ENCODE measurements around the gene P3H2.

The P3H2 gene

DNA sequence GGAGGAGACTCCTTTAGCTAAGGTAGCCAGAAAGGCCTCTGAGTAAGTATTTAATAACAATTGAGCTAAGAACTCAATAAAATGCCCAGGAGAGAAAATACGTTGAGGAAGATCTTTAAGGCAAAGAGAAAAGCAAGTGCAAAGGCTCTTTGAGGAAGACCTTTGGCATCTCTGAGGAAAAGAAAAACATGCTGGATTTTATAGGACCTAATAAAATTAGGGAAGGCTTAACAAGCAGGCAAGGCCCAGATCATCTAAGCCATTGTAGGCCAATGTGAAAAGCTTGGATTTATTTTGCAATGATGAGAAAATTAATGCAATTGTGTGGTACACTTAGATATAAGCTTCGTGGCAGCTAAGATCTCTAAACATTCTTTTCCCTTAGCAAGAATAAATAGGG lies 75.7 kb downstream of the P3H2 start:
- DNase-seq: no peak

DNA sequence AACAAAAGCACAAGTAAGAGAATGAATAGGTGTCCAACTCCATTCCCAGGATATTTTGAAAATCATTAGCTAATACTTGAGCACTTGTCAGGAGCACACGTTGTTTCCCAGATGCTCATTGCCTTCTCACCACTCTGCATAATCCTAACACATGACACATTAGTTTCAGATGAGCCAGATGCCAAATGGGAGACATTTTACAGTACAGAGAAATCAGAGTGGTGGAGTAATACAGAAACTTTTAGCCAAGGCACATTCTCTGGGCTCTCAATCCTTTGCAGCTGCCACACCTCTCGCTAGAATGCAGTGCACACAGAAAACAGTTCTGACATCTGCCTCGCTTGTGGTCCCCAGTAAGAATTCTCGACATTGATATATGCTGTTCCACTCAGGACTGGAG lies 76.6 kb downstream of the P3H2 start:
- no peak for DNase-seq

DNA sequence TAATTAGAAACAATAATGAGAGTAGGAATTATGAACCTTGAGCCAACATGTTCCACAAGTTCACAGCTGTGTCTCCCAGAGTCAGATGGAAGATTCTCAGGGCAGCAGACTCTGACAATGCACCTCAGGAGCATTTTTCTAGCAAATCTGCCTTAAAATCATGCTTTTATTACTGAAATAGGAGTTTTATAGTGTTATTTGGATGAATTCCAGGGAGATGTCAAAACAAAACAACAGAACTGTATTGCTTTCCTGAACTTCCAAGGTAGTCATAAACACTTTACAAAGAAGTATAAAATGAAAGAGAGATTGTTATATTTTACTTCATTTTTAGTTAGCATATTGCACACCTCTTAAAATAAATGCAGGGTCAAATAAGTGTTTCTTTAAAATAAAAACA lies 77.0 kb downstream of the P3H2 start:
- DNase-seq: no peak

DNA sequence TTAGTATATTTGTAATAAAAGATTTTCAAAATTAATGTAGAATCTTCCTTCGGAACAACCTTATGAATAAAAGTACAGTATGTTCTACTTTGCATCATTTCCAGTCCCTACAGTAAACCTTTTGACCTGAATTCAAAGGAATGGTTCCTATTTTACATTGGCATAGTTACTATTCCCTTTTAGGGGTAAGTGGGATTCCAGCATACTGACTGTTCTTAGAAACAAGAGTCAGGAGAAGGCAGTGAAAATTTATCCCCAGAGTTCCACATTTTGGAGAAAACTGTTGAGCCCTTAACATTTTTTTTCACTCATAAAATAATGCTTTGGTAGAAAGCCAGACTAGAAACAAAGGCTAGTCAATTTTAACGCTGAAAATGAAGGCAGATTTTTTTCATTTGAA lies 78.1 kb downstream of the P3H2 start:
- no peak for DNase-seq

DNA sequence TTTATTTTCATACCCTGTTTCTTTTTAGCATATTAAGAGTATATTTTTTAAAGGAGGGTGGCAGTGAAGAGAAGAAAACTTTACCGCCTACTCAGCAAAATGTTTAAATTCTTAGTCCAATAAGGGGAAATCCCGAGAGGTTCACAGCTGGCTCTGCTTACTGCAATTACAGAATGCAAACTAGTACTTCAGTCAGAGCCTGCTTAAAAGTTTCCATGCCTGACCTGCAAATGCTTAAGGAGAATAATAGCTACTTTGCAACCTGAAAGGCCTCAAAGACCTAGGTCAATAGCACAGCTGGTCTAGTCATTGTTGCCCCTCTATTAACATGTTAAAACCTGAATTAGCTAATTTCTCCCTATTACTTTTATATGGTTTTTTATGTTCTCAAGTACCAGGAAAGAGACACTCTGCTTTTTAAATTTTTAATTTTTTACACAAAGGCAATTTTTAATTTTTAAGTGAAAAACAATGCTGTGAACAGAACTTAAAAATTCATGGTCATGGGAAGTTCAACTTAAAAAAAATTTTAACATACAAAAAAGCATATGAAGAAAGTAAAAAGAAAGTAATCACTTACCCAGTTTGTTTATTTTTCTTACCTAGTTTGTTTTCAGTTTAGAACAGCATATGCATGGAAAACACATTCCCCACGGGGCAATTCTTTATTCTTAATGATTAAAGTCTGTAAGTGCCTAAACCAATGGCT lies 79.2 kb downstream of the P3H2 start:
- DNase-seq: no peak

DNA sequence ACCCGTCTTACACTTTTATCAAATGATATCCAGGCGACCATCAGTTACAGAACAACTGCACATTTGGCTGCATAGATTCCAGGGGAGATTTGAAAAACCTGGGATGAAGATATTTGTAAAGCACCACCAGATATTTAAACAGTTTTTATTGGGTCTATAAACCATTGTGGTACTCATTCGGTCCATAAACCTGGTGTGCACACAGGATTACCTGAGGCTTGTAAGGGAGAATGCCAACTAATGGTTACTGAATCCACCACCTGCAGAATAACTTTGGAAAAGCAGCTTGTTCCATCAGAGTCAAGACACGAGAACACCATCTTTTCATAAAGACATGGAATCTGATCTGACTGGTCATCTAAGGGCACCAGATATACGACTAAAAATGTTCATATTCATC lies 80.6 kb downstream of the P3H2 start:
- no peak for DNase-seq

DNA sequence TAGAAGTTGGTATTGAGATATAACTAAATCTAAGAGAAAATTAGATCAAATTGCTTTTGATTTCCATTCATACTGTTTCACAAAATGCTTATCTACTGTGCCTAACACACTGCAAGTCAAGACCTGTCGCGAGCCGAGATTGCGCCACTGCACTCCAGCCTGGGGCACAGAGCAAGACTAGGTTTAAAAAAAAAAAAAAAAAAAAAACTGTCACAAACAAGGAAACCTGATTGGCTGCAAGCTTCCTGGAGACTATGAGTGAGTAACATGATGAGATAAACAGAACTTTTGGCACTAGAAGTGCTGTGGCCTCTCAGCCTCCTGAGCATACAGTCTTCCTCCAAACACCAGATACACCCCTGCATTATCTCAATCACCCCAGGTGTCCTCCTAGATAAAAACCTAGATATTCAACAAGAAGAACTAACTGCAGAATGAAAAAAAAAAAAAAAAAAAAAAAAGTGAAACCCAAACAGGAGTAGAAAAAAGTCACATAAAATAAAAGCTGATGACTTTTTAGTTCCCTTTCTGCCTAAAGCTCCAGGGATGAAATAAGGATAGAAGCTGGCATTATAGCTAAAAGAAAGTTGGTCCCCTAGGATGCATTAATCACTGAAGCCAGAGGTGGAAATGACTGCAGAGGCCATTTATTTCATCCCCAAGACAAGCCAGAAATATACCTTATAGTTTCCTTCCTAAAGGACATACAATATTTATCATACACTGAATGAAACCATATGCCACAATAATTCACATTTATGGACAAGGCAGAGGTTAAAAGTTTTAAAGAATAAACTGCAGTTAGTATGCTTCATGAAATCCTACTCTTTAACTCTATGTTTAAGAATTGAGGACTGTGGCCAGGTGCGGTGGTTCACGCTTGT lies 82.4 kb downstream of the P3H2 start:
- DNase-seq: no peak

DNA sequence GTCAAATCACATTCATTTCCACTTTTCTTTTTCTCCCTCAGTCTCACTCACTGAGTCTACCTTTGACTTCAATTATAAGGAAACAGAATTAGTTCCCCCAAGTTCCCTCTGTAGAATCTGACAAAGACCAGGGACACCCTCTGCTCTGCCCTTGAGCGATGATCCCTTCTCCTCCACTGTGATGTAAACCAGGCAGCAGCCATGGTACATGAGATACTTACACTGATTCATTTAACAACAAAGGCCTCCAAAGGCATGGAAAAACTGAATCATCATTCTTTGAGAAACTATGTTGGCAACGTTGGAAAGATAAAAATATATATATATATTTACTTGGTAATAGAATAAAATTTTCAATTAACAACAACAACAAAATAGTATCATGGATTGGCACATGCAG lies 84.1 kb downstream of the P3H2 start:
- DNase-seq: no peak

DNA sequence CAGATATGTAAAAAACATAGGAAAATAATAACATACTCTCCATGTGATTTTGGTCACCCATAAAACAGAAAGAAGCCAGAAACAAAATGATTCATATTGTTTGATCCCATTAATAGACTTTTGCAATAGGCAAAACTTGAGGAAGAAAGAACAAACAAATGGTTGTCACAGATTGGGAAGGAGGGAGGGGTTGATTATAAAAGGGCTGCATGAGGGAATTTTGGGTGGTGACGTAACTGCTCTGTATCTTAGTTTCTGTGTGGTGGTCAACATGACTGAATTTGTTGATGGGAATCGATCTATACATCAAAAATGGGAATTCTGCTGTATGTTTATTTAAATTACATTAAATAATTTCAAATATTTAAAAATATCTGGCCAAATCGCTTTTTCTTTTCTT lies 86.3 kb downstream of the P3H2 start:
- no peak for DNase-seq

DNA sequence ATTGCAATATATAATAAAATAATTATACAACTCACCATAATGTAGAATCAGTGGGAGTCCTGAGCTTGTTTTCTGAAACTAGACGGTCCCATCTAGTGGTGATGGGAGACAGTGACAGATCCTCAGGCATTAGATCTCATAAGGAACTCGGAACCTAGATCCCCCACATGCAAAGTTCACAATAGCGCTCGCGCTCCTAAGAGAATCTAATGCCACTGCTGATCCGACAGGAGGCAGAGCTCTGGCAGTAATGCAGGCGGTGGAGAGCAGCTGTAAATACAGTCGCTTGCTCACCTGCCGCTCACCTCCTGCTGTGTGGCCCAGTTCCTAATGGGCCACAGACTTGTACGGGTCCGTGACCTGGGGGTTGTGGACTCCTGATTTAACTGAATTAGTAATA lies 87.8 kb downstream of the P3H2 start:
- no peak for DNase-seq

DNA sequence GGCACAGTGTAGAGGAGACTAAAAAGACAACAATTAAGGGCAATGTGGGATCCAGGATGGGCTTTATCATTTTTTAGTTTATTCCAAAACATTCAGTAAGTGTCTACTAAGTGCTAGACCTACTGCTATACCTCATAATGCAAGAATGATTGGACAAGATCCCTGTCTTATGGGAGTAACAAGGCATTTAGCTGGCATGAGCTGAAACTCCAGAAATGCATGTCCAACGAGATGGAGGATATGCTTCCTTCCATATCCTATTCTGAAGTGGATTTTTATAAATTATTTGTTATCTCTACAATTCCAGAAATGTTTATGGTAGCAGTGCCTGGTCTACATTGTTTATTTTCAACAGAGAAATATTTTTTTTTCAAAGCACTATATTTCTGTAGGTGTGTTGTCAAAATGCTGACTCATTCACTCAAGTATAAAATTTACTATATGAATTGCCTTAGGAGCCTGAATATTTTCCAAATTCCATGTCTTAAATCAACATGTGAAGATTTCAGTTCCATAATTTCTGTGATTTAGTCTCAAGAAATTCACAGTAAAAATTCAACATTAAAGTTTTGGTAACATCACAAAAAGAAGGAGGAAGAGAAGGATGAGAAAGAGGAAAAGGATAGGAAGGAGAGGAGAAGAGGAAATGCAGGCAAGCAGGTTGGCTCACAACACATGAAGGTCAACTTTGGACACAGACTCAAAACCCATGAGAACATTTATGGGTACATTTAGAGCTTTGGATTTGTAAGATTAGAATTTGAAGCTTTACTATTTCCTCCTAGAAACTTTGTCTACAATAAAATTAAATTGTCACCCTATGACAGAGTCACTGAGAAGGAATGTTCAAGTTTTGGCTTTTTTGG lies 88.6 kb downstream of the P3H2 start:
- no peak for DNase-seq

DNA sequence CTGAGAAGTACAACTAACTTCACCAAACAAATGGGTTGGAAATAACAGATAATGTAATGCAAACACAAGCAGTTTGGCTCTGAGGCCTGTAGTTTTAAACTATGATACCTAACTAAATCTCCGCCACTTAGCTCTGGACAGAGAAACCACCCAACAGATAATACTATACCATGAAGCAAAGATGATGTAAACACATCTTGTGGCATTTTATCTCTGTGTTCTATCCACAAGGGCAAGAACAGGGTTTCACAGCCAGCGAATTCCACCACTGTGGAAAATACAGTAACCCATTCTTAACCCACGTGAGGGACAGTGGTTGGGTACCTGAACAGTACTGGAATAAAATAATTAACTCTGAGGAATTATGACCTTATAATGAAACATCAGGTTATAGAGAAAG lies 93.6 kb downstream of the P3H2 start:
- DNase-seq: no peak

DNA sequence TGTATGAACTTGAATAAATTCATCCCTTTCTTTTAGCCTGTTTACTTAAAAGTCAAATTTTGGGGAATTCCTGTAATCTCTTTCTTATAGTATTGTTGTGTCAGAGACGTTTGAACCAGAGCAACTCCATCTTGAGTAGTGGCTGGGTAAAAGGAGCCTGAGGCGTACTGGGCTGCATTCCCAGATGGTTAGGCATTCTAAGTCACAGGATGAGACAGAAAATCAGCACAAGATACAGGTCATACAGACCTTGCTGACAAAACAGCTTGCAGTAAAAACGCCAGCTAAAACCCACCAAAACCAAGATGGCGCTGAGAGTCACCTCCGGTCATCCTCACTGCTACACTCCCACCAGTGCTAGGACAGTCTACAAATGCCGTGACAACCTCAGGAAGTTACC lies 94.5 kb downstream of the P3H2 start:
- no peak for DNase-seq

DNA sequence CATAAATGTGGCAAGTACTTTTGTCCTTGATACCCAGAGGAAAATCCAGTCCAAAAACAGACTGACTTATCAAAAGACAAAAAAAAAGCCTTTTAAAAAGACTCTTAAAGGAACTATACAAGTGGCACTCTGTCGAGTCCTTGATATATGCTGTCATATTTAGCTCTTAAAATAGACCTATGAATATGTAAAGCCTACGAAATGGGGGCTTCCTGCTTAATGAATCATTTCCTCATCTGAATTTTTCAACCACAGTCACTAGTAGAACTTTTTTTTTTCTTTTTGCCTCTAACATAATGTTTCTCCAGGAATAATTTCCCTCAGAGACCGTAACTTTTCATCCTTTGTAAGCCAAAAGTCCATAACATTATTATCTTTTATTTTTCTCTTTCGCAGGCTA lies 95.8 kb downstream of the P3H2 start:
- DNase-seq: no peak

DNA sequence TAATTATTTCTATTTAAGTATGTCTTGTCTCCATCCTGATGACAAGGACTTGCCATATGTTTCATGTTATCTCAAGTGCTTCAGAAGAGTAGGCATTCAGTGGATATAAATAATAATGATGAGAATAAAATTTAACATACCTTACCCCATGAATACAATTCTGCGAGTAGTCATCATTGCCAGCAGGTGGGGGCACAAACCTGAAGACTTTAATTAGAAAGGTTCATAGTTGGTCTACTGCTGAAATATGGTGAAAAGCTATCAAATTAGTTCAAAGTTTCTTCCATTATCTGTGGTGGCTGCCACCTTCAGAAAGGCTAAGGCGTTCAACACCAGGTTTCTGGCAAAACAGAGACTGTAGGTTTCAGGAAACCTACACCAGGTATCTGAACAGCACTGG lies 100.9 kb downstream of the P3H2 start:
- no peak for DNase-seq

DNA sequence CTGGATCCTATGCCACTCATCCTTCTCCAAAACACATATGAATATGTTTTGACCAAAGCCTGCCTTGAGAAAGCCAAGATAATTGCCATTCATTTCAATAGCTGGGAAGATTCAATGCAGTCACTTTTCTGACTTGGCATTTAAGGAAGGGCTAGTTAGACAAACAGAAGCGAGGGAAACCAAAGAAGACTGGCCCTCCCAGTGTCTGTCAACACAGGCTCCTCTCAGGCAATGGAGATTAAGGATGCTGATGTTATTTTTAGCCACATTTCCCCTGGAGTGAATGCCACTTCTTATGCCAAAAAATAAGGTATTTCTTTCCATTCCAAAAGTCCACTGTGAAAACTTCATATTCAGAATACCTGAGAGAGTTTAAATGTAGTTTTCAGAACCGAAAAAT lies 101.7 kb downstream of the P3H2 start:
- no peak for DNase-seq

DNA sequence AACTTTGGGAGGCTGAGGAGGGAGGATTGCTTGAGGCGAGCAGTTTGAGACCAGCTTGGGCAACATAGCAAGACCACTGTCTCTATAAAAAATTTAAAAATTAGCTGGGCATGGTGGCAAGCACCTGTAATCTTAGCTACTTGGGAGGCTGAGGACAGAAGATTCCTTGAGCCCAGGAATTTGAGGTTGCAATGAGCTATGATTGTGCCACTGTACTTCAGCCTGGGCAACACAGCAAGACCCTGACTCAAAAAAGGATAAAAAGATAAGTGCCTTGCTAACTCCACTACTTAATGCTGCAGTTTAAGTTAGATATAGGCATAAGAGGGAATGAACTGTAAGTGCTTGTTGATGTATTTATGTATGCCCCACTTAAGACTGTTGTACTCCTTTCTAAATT lies 102.2 kb downstream of the P3H2 start:
- no peak for DNase-seq

DNA sequence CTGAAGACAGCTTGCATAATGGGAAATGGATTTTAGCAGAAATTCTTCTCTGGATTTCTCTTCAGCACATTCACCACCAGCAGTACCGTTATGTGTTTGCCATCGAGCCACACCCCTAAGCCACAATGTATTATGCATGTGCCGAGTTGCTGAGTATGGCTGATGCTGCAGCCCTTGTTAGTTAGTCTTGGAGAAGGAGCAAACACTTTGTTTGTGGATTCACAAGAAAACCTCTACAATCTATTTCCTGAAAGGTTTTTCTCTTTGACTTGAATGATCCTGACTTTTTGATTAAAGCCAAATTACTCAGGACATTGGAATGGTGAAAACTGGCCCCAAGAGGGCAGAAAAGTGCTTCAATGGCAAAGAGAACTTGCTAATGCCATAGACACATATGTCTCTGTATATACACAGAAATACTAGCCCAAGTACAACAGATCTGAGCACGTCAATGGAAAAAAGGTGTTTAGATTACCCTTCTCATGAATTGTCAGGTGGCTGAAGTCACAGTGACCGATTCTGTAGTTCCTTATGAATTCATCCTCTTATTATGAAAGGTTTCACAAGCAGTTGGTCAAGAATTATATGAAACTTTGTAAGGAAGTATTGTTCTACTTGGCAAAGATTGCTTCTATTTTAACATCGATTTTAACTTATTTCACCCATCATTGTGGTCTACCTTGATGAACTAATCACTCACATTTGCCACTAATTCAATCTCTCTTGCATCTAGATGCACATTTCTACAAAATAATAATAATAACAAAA lies 103.0 kb downstream of the P3H2 start:
- no peak for DNase-seq

DNA sequence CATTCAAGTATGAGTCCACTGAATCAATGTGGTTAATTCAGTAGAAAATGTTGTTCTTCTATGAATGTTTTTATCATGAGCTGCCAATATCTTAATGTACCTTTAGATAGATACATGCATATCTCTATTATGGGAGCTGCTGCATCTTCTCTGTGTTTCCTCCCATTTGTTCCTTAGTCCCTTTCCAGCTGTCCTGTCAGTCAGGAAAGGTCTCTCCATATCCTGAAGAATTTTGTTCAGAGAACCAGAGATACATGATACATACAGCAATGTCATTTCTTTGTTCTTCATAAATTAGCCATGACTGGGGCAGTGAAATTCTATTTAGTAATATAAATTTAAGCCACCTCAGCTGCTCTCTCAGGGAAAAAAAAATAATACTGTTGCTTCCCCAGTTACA lies 103.7 kb downstream of the P3H2 start:
- DNase-seq: no peak

DNA sequence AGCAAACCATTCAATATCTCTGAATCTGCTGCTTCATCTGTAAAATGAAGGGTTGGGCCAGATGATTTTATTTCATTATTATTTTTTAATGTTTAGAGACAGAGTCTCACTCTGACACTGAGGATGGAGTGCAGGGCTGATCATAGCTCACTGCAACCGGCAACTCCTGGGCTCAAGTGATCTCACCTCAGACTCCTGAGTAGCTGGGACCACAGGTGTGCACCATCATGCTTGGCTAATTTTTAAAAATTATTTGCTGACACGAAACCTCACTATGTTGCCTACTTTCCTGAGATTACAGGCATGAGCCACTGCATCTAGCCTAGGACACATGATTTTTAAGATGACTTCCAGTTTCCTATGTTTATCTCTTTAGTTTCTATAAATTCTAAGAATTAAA lies 105.8 kb downstream of the P3H2 start:
- DNase-seq: no peak

DNA sequence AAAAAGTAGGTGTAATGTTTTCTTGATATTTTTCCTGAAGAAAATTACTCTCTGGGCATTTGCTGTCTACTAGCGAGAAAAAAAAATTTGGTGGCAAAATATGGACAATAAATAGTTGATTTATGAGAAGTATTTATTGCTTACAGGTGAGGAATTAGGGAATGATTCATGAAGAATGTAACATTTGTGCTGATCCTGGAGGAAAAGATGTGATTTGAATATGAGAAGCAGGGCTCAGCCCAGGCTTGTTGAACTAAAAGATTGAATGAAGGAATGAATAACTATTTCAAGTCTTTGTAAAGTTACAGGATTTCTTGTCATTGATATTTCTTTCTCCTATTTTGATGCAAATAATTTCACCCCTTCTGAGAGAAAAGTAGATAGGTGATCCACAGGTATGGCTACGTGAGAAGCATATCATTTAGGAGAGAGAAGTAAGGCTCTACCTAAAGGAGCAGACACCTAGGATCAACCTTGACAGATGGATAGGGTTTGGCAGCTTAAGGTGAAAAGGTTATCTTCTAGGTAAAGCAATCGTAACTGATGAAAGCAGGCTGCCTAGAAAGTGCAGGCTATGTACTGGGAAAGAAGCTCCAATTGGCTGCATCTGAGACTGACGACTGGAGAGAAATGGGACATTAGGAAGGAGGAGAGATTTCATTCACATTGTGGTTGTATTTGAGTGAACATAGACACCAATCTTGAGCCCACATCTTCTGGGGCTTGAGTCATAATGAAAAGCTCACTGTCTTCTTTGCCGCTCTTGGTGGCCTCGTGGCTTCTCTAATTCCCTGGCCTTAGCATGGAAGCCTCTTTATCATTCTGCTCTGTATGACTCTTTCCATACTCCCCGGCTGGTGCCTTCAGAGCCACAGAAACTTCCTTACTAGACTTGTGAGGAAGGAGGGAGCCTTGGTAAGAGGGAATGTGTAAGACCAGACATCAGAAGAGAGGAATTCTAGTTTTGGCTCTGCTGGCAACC lies 106.5 kb downstream of the P3H2 start:
- no peak for DNase-seq

DNA sequence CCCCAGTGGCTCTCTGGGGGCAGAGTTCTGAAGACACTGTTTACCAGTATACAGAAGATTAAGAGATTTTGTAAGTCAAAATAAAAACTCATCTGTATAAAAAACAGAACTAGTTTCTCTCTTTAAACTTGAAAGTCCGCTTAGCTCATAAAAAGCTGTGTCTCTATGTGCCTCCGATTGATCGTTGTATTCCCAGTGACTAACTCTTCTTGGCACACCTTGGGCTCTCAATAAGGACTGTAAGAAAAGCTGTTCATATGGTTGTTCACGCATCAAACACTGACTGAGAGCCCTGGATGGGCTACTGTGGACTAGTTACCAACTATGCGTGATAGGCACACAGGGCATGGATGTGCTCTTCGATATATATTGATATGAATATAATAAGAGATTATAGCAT lies 107.9 kb downstream of the P3H2 start:
- DNase-seq: no peak
